ENCODE results near the gene RIPK4. TPM values are rescaled to one million over a fixed set of nuclear protein-coding genes. Genes with fewer than 3 reads are reported as not detected.

Gene RIPK4
- total RNA-seq, result 34.3 TPM

DNA sequence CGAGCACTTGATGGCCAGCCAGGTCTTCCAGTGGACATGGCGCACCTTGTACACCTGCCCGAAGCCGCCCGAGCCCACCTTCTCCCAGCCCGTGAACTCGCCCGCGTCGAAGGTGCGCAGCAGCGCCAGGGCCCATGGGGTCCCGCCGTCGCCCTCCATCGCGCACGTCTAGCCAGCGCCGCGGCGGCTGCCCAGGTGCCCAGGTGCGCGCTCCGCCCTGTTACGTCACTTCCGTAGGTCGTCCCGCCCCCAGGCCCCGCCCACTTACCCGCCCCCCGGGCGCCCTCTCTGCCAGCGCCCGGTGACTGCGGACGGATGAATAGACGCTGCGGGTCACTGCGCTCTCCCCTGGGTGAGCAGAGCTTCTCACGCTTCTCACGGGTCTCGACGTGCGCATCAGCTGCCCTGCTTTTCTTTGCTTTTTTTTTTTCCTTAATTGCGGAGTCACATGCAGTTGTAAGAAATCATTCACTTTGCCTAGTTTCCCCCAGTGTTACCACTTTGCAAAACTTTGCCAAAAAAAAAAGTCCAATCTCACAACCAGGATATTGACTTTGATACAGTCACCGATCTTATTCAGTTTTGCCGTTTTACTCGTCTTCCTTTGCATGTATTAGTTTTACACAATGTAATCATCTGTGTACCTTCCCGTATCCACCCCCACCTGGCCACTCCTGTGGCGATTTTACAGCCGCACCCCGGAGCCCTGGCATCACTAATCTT is at the start of gene RIPK4:
Gene RIPK4 (minus strand): TSS at position 170 of the 723 bp plus-strand sequence. CDS start 11 bp downstream, at position 159.
- DNase-seq (ENCODE audit: low spot score), result peak; percentile 86

GRCh38 chr21:41815652-41816582 is 49.1 kb upstream of the RIPK4 start:
- DNase-seq (ENCODE audit: low spot score), result no peak

- no peak for DNase-seq (ENCODE audit: low spot score)
Measured at GRCh38 chr21:41813226-41813625, 46.4 kb upstream of the RIPK4 start.

DNA sequence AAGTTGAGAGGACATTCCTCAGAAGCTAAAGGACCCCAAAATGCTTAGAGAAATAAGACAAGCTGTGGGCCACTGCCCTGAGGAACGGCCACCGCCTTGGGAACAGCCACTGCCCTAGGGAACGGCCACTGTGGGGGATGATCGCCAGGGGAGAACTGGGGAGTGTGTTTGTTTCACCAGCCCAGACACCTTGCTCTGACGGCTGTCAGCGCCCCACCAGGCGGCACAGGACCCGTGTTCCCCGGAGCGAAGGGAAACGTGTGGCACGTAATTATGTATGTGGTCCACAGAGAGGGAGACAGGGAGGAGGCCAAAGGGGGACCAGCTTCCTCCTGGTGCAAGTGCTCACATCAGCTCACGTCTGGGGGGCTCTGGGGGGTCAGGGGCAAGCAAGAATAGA is 45.8 kb upstream of the RIPK4 start:
- no peak for DNase-seq (ENCODE audit: low spot score)

GRCh38 chr21:41810597-41810932 is 43.7 kb upstream of the RIPK4 start:
- no peak for DNase-seq (ENCODE audit: low spot score)

DNA sequence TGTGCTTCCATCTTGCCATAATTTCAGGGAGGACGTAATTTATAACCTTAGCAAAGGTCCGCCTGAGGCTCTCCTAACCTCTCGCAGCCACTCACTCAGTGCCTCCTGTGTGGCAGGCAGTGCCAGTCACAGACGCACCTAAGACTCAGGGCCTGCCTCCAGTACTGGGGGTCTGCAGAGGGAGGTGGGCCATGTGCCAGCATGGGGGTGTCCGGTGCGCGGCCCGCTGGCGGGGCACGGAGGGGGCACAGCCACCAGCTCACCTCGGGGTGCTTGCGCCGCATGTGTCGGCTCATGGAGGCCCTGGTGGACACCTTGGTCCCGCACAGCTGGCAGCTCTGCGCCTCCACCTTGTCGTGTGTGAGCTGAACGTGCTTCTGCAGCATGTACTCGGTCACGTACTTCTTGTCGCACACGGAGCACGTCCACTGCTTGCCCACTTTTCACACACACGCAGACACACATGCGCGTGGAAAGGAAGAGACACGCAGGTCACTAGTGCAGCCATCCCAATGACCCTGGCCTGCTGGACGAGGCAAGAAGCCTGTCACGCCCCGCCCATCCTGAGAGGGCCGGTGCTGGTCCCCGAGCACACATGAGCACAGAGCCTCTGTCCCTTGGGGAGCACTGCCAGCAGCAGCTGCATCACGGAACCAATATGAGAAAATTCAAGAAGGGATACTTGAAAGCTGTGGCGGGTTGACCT is 43.2 kb upstream of the RIPK4 start:
- no peak for DNase-seq (ENCODE audit: low spot score)

GRCh38 chr21:41808846-41809245 is 42.0 kb upstream of the RIPK4 start:
- DNase-seq (ENCODE audit: low spot score), result no peak

GRCh38 chr21:41808094-41808493 is 41.2 kb upstream of the RIPK4 start:
- no peak for DNase-seq (ENCODE audit: low spot score)

- no peak for DNase-seq (ENCODE audit: low spot score)
Measured at GRCh38 chr21:41806773-41807172, 39.9 kb upstream of the RIPK4 start.

DNA sequence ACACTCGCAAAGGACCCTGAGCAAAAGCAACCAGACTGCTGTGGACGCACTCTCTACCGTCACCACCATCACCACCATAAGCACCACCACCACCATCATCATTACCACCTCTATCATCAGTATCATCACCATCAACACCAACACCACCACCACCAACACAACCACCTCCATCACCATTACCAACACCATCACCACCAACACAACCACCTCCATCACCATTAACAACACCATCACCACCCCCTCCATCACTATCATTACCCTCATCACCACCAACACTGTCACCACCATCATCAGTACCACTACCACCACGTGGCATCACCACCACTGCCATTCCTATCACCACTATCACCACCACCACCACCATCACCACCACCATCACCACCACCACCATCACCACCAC is 38.8 kb upstream of the RIPK4 start:
- no peak for DNase-seq (ENCODE audit: low spot score)

DNA sequence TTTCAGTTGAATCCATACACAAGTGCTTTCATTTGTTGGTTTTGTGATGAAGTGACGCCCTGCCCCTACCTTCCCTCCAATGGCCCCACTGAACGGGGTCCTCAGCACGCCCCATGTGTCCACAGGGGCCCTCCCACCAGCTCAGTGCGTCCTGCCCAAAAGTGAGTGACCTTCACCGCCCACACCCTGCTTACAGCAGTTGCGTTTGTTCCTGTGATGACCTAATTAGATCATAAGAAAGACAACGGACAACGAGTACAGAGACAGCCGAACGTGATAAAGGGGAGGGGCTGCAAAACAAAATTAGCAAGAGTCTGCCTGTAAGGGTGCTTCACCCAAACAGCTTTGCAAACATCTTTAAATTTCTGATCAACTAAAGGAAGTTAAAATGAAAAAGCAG is 38.2 kb upstream of the RIPK4 start:
- no peak for DNase-seq (ENCODE audit: low spot score)

GRCh38 chr21:41804381-41804780 is 37.5 kb upstream of the RIPK4 start:
- no peak for DNase-seq (ENCODE audit: low spot score)

DNA sequence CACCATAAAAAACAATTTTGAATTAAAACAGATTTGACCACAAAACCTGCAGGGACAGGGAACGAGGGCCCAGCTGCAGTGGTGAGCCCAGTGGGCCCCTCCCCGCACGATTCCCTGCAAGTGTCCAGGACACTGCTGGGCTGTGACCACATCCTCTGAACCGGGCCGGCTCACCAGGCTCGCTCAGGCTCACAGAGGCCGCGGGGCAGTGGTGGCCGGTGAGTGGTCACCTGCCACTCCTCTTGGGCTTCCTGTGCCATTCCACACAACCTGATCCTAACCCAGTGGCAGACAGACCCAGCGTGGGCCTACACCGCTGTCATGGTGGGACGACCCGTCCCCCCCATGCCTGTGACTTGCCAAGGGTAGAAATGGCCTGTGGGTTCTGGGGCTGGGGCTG is 36.5 kb upstream of the RIPK4 start:
- no peak for DNase-seq (ENCODE audit: low spot score)

- DNase-seq (ENCODE audit: low spot score), result peak; percentile 73
Measured at GRCh38 chr21:41802684-41803083, 35.8 kb upstream of the RIPK4 start.

DNA sequence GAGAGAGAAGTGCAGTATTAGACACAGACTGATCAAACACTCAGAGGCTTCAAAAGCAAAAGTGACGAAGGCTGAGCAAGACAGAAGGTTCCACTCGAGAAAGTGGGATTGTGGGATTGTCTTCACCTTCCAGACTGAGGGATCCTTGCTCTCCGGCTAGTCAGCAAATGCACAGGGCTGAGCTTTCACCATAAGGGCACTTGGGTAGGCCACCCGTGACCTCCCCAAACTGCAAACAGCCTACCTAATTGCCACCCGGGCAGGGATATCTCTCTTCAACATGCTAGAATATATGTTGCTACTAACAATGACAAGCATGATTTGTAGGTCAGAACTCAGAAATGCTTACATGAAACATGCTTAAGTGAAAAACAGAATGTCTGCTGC is 35.3 kb upstream of the RIPK4 start:
- no peak for DNase-seq (ENCODE audit: low spot score)

GRCh38 chr21:41801321-41802197 is 34.7 kb upstream of the RIPK4 start:
- DNase-seq (ENCODE audit: low spot score), result no peak

DNA sequence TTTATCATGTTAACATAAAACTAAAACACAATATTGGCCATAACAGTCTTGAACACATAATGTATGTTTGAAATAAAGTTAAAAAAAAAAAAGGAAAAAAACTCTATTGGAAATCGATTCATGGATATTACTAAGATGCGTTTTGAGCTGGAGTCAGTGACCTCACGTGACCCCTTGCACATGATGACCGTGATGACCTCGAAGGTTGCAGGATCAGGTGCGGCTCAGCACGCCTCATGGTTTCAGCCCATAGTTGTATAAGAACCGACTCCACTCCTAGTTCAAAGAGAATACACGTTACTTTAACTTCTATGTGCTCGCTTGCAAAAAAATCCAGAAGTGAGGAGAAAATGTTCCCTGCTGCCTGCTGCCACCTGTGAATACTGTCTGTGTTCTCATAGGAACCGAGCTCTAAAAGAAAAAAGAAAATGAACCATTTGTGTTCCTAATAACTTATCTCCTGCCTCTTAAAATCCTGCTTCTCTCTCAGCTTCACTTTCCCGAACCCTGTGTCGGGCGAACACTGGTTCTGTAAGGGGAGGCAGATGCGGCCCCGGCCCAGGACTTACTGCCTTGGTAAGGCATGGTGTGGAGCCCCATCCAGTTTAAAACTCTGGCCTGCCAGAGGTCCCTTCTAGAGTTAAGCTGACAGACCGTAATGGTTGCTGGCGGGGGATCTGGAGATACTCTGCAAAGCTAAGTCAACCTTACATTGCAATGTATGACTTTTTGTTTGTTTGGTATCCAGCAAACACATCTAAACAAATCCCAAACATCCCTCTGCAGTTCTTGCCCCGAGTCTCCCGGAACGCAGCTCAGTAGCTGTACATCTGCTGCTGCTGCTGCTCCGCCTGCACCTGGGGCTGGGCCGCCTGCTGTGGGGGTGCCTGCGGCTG is 33.8 kb upstream of the RIPK4 start:
- DNase-seq (ENCODE audit: low spot score), result no peak

DNA sequence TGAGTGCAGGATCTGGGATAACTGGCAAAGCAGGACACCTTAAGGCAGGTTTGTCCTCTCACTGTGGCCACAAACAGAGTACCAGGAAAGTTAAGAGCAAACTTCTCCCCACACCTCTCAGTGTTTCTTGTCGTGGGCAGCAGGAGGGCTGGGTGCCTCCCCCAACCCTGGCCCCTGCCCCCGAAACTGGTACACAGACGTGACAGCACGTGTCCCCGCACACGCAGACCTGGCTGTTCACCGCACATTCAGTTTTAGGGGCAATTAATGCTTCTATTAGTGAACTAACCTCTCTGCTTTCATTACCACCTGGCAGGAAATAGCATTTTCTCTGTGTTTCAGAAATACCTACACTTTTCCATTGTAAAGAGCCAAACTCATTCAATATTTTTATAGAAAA is 32.9 kb upstream of the RIPK4 start:
- no peak for DNase-seq (ENCODE audit: low spot score)

DNA sequence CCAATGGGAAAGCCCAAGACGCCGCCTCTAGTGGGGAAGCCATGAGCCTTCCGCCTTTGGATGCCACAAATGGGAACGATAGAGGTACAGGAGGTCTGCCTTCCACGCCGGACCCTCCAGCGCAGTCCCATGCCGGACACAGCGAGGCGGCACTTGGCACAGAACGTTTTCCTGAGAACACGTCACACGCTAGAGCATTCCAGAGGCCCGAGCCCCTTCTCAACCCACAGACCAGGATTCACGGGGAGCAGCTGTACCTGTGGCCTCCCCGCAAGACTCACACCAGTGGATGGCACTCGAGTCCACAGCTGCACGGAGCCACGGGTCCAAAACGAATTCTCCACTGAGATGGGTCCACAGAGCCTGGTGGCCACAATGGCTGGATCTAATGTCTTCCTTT is 31.5 kb upstream of the RIPK4 start:
- DNase-seq (ENCODE audit: low spot score), result no peak

GRCh38 chr21:41796476-41797080 is 29.7 kb upstream of the RIPK4 start:
- no peak for DNase-seq (ENCODE audit: low spot score)
